Measurements from ENCODE around the gene CISH. TPM values are rescaled to one million over a fixed set of nuclear protein-coding genes. Genes with fewer than 3 reads are reported as not detected.

Gene CISH
- total and polyA plus RNA-seq, 10 of the 15 experiments (the other 5 are each of a cell fraction or from before 2014, with no cell fraction given), result 0.21 to 4.4 (median 1.8) TPM

GRCh38 chr3:50612234-50612882 is 784 bp upstream of the CISH start:
- no peak overlapping the region for H3K27ac ChIP-seq (ENCODE audit: control insufficient read depth, insufficient read depth)
- H3K36me3 ChIP-seq (ENCODE audit: control insufficient read depth in 2 of 2, insufficient read depth in 2 of 2, low read length in 1 of 2), result no peaks in the 10 kb centered on the region
- H3K4me3 ChIP-seq, result peak overlapping the region; percentile 85
- H3K79me2 ChIP-seq (ENCODE audit: control insufficient read depth, insufficient read depth, low read length), result no peaks in the 10 kb centered on the region
- ChIA-PET POLR2A (interaction anchor here (0.6 to 5.0 kb wide), 10 partner anchors 11 to 275 kb away, joined by 3 to 54 read pairs (median 7); partner anchors contain the start of genes C3orf18 and HEMK1), SMC1A (ENCODE audit: uncharacterized antibody, unreplicated experiment) (interaction anchor here (0.7 to 11.4 kb wide), 11 partner anchors 11 to 275 kb away, joined by 3 to 186 read pairs (median 5); partner anchors contain the start of genes C3orf18 and HEMK1), CTCF (interaction anchor here (0.9 to 13.9 kb wide), 24 partner anchors 7 to 889 kb away, joined by 3 to 410 read pairs (median 5); partner anchors contain the start of genes C3orf18 and HEMK1), RAD21 (ENCODE audit: unreplicated experiment) (interaction anchor here (0.7 to 12.9 kb wide), 17 partner anchors 10 to 888 kb away, joined by 3 to 244 read pairs (median 5); partner anchors contain the start of genes C3orf18, CYB561D2, DCAF1 and HEMK1)
- 0 out of 2 replicates have a peak, but pooled peaks have one; percentile 10 for TF ChIP-seq DPF2 (IDR thresholded peaks at IDR 0.05)
- TF ChIP-seq NR2F1 (conservative IDR thresholded peaks at IDR 0.05), result peak; percentile 47; the same call in 1 of the 2 replicates
- TF ChIP-seq ZNF687 (IDR thresholded peaks at IDR 0.05), result no peak
- TF ChIP-seq HDGF (IDR thresholded peaks at IDR 0.05), result 0 out of 2 replicates have a peak, but pooled peaks have one; percentile 23
- H3K9ac ChIP-seq (ENCODE audit: control insufficient read depth, insufficient read depth, low read length), result no peak overlapping the region; the same call in 1 of the 2 replicates
- intact Hi-C loops (cut with micrococcal nuclease; ENCODE audit: unreplicated experiment) (no loop called here), in situ Hi-C loops (cut with MboI) (loop anchor here (5.0 to 25.0 kb wide), 3 partner anchors 35 to 1075 kb away; no protein-coding TSS in a partner anchor)
- DNase-seq (ENCODE audit: low read depth, low spot score) (no peak), ATAC-seq (peak; percentile 8; the same call in 2 of the 3 replicates), FAIRE-seq (no peak)
- H4K20me1 ChIP-seq (ENCODE audit: control insufficient read depth, insufficient read depth), result no peaks in the 10 kb centered on the region
- H3K4me2 ChIP-seq (ENCODE audit: control insufficient read depth, insufficient read depth), result peak overlapping the region; percentile 97
- 15% methylated on average over 17 of the region's 29 CpGs for WGBS (ENCODE audit: insufficient coverage, insufficient replicate concordance, low lambda C conversion rate, missing lambda C conversion rate)
- no peaks in the 10 kb centered on the region for H3K9me3 ChIP-seq (replicated peaks; ENCODE audit: control insufficient read depth, insufficient read depth, low read length)
- H2AFZ ChIP-seq (ENCODE audit: control insufficient read depth, low read depth, low read length), result peak overlapping the region; percentile 50
- BruUV-seq (replicated peaks), result no TSS peak
- peaks cover 19% of the 10 kb centered on the region for H3K4me1 ChIP-seq (ENCODE audit: control insufficient read depth, insufficient read depth, low read length)
- no peaks in the 10 kb centered on the region for H3K27me3 ChIP-seq (replicated peaks in 1 of 2; ENCODE audit: control insufficient read depth in 2 of 2, insufficient read depth in 2 of 2, low read length in 1 of 2)

All from GM12878 (cell line).